ENCODE results near the gene ARMC6.

The ARMC6 gene

GRCh38 chr19:19033426-19034203 lies at the start of gene ARMC6, which contains the start of gene SUGP2:
Gene ARMC6, plus strand, starts transcription at chr19:19033603. Its CDS starts 607 bp downstream, at chr19:19034210.
Gene SUGP2, minus strand, starts transcription at chr19:19033517. Its CDS starts 2,446 bp downstream, at chr19:19031071.
- ATAC-seq, result peak; percentile 81 to 87

GRCh38 chr19:18984251-18984650 lies 49.2 kb upstream of the ARMC6 start:
- no peak for ATAC-seq

- ATAC-seq, result no peak
Measured at GRCh38 chr19:18985257-18985656, 48.1 kb upstream of the ARMC6 start.

GRCh38 chr19:18987456-18987855 lies 45.9 kb upstream of the ARMC6 start:
- ATAC-seq, result no peak

- ATAC-seq, result no peak
Measured at GRCh38 chr19:18989316-18989715, 44.1 kb upstream of the ARMC6 start.

GRCh38 chr19:18990128-18990708 lies 43.2 kb upstream of the ARMC6 start:
- peak in 1 of 2 donors; percentile 13 for ATAC-seq

GRCh38 chr19:18991006-18991405 lies 42.4 kb upstream of the ARMC6 start:
- no peak for ATAC-seq

GRCh38 chr19:18991468-18991867 lies 41.9 kb upstream of the ARMC6 start:
- no peak for ATAC-seq

- no peak for ATAC-seq
Measured at GRCh38 chr19:18992696-18993095, 40.7 kb upstream of the ARMC6 start.

GRCh38 chr19:18993115-18993514 lies 40.3 kb upstream of the ARMC6 start:
- ATAC-seq, result no peak

- ATAC-seq, result peak; percentile 9 to 55
Measured at GRCh38 chr19:18995804-18996241, 37.6 kb upstream of the ARMC6 start.

GRCh38 chr19:18996351-18996750 lies 37.1 kb upstream of the ARMC6 start:
- ATAC-seq, result no peak

- no peak for ATAC-seq
Measured at GRCh38 chr19:18996796-18997394, 36.5 kb upstream of the ARMC6 start.

- ATAC-seq, result no peak
Measured at GRCh38 chr19:18998276-18998675, 35.1 kb upstream of the ARMC6 start.

- no peak for ATAC-seq
Measured at GRCh38 chr19:18999016-18999758, 34.2 kb upstream of the ARMC6 start.

GRCh38 chr19:18999896-19000620 lies 33.3 kb upstream of the ARMC6 start:
- ATAC-seq, result no peak

- ATAC-seq, result no peak
Measured at GRCh38 chr19:19004144-19004543, 29.3 kb upstream of the ARMC6 start.

GRCh38 chr19:19006213-19006612 lies 27.2 kb upstream of the ARMC6 start:
- ATAC-seq, result no peak

GRCh38 chr19:19009951-19010350 lies 23.5 kb upstream of the ARMC6 start:
- no peak for ATAC-seq

GRCh38 chr19:19010551-19010950 lies 22.9 kb upstream of the ARMC6 start:
- no peak for ATAC-seq

GRCh38 chr19:19021115-19021514 lies 12.3 kb upstream of the ARMC6 start:
- no peak for ATAC-seq

- ATAC-seq, result no peak
Measured at GRCh38 chr19:19022380-19022961, 10.9 kb upstream of the ARMC6 start.

All from activated CD4-positive, CD25-positive, alpha-beta regulatory T cell treated with anti-CD3 and anti-CD28 coated beads, Interleukin-2, amount 50 U/mL, for 24 hours (primary cell).